DND-41 (cell line): ENCODE results near the gene CC2D1A.

ENCODE experiments used
- ATAC-seq: fragments of 200-7000 bp; cut with Tn5 transposase; 3 replicates; pipeline ENCODE4 v1.9.1; 2021; ENCODE audit warnings: low read depth; ENCODE audit not compliant: insufficient read depth
- DNase-seq: peaks from one replicate; pipeline ENCODE4 v3.0.0-alpha.2; 2020
- H2AFZ ChIP-seq: 2 replicates; pipeline ENCODE4 v1.6.0; 2012; ENCODE audit warnings: low read depth, low read length
- H3K27ac ChIP-seq: 2 replicates; pipeline ENCODE4 v1.5.1; 2012; ENCODE audit warnings: low read length, inconsistent platforms
- H3K27me3 ChIP-seq: fragments of 200-600 bp; sonication (generic); 2 replicates; pipeline ENCODE4 v1.6.0; 2012; ENCODE audit warnings: low read length, mild to moderate bottlenecking, inconsistent platforms; ENCODE audit not compliant: insufficient read depth, poor library complexity
- H3K36me3 ChIP-seq: 2 replicates; pipeline ENCODE4 v1.5.1; 2012; ENCODE audit warnings: low read length, inconsistent platforms; ENCODE audit not compliant: insufficient read depth
- H3K4me1 ChIP-seq: 2 replicates; pipeline ENCODE4 v1.5.1; 2012; ENCODE audit warnings: mild to moderate bottlenecking, low read length; ENCODE audit not compliant: insufficient read depth
- H3K4me2 ChIP-seq: 2 replicates; pipeline ENCODE4 v1.6.0; 2012; ENCODE audit warnings: mild to moderate bottlenecking, moderate library complexity, low read length, inconsistent platforms; ENCODE audit not compliant: insufficient read depth
- H3K4me3 ChIP-seq, 2 experiments: fragments of 200-600 bp in 1 of 2; shearing (Covaris generic) in 1 of 2; 2 replicates each; pipeline ENCODE4 v1.5.1; 2012 to 2016; ENCODE audit warnings: inconsistent platforms in 2 of 2, low read length in 2 of 2, mild to moderate bottlenecking in 2 of 2, low read depth in 1 of 2, moderate library complexity in 1 of 2
- H3K79me2 ChIP-seq: 2 replicates; pipeline ENCODE4 v1.6.0; 2012; ENCODE audit warnings: low read length, inconsistent platforms; ENCODE audit not compliant: insufficient read depth
- H3K9ac ChIP-seq: 2 replicates; pipeline ENCODE4 v1.6.0; 2012; ENCODE audit warnings: low read depth, mild to moderate bottlenecking, inconsistent platforms, low read length, moderate library complexity
- H3K9me3 ChIP-seq: 2 replicates; pipeline ENCODE4 v1.5.1; 2012; ENCODE audit warnings: low read length, moderate library complexity, mild to moderate bottlenecking, inconsistent platforms; ENCODE audit not compliant: insufficient read depth, severe bottlenecking
- H4K20me1 ChIP-seq: 2 replicates; pipeline ENCODE4 v1.6.0; 2012; ENCODE audit warnings: low read length; ENCODE audit not compliant: insufficient read depth
- CTCF ChIP-seq: IDR thresholded peaks from 2 replicates; pipeline ENCODE4 v1.5.1; 2012; ENCODE audit warnings: borderline replicate concordance, low read length, moderate library complexity, mild to moderate bottlenecking; ENCODE audit not compliant: poor library complexity, severe bottlenecking; ENCODE audit errors: extremely low read depth
- EZH2 ChIP-seq: IDR thresholded peaks from 3 replicates; pipeline ENCODE4 v1.6.1; 2012; ENCODE audit warnings: borderline replicate concordance, low read depth, mild to moderate bottlenecking, moderate library complexity, low read length, inconsistent platforms; ENCODE audit not compliant: severe bottlenecking

The CC2D1A gene

GRCh38 chr19:13923194-13923987, 17.4 kb downstream of the CC2D1A start:
- ATAC-seq (no peak), DNase-seq (no peak)
- Histone ChIP-seq H3K4me3 (no peak overlapping the region), H3K4me2 (no peak overlapping the region), H2AFZ (no peak overlapping the region), H3K36me3 (peaks cover 82% of the 10 kb centered on the region), H3K9ac (no peak overlapping the region), H3K4me1 (no peaks in the 10 kb centered on the region), H4K20me1 (no peaks in the 10 kb centered on the region), H3K27me3 (no peaks in the 10 kb centered on the region), H3K27ac (no peak overlapping the region), H3K79me2 (no peaks in the 10 kb centered on the region), H3K9me3 (peaks cover 4% of the 10 kb centered on the region)
- TF ChIP-seq EZH2 (no peak), CTCF (no peak)

- Histone ChIP-seq H3K4me1 (no peaks in the 10 kb centered on the region), H3K9me3 (peaks cover 1% of the 10 kb centered on the region), H3K4me2 (no peak overlapping the region), H4K20me1 (no peaks in the 10 kb centered on the region; the same call in 1 of the 2 replicates), H3K36me3 (peaks cover 68% of the 10 kb centered on the region), H3K27ac (no peak overlapping the region), H3K79me2 (no peaks in the 10 kb centered on the region), H2AFZ (no peak overlapping the region), H3K4me3 (no peak overlapping the region), H3K9ac (no peak overlapping the region), H3K27me3 (no peaks in the 10 kb centered on the region)
- TF ChIP-seq CTCF (no peak), EZH2 (no peak)
- ATAC-seq (no peak), DNase-seq (no peak)
Observed at GRCh38 chr19:13926010-13926409, 20.0 kb downstream of the CC2D1A start.

GRCh38 chr19:13926715-13927114, 20.7 kb downstream of the CC2D1A start:
- TF ChIP-seq CTCF, result no peak
- TF ChIP-seq EZH2, result no peak
- Histone ChIP-seq H4K20me1 (no peaks in the 10 kb centered on the region; the same call in 1 of the 2 replicates), H3K4me2 (no peak overlapping the region), H3K9ac (no peak overlapping the region), H3K27me3 (no peaks in the 10 kb centered on the region), H3K4me3 (no peak overlapping the region), H3K9me3 (no peaks in the 10 kb centered on the region), H3K27ac (peak overlapping the region; percentile 26; the same call in 1 of the 2 replicates), H3K4me1 (no peaks in the 10 kb centered on the region), H2AFZ (no peak overlapping the region), H3K36me3 (peaks cover 67% of the 10 kb centered on the region), H3K79me2 (no peaks in the 10 kb centered on the region)
- ATAC-seq (no peak), DNase-seq (no peak)
